ENCODE measurements around the gene WDR91.

Gene WDR91

DNA sequence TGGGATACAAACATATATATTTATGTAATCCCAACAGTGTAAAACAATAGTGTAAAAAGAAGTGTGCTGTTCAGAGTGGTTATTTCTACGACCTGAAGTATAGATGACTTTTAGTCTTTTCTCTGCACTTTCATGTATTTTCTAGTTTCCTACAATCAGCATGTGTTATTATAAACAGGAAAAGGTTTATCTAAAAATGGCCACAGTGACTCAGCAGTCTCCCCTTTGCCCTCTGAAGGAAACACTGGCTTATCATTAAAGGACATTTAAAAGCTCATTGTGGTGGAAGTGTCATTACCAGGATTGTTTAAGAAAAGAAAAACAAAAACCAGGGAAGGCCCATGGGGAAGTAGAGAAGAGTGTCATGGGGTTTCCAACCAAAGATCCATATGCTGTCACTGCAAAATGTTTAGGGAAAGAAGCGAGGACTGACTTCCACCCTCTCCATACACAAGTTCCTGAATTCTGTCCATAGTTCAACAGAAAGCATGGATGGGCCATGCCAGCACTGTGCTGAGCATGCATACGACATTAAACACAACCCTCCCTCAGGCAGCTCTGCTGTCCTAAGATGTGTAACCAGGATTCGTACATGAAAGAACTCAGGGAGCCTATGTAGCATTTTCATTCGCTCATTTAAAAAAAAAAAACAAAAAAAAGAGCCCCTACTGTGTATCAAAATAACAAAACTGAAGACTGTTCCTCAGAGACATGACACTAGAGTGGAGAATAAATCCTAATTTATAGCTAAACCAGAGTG lies 51.0 kb downstream of the WDR91 start:
- H3K27ac ChIP-seq (ENCODE audit: low read depth, low read length, poor library complexity, severe bottlenecking) = peak overlapping the region; percentile 80
- H3F3A ChIP-seq (ENCODE audit: insufficient read depth, low read length) = no peaks in the 10 kb centered on the region
- H3K27me3 ChIP-seq (ENCODE audit: insufficient read depth, low read length) = no peaks in the 10 kb centered on the region
- H3K9me3 ChIP-seq (ENCODE audit: low read length) = peaks cover 26% of the 10 kb centered on the region
- no peaks in the 10 kb centered on the region for H3K79me2 ChIP-seq (ENCODE audit: insufficient read depth, low read length)
- no peaks in the 10 kb centered on the region for H3K9me2 ChIP-seq (ENCODE audit: low read depth, low read length)
- TF ChIP-seq EZH2 (IDR thresholded peaks at IDR 0.05; ENCODE audit: borderline replicate concordance, low read length) = no peak
- TF ChIP-seq, protein P1, sequence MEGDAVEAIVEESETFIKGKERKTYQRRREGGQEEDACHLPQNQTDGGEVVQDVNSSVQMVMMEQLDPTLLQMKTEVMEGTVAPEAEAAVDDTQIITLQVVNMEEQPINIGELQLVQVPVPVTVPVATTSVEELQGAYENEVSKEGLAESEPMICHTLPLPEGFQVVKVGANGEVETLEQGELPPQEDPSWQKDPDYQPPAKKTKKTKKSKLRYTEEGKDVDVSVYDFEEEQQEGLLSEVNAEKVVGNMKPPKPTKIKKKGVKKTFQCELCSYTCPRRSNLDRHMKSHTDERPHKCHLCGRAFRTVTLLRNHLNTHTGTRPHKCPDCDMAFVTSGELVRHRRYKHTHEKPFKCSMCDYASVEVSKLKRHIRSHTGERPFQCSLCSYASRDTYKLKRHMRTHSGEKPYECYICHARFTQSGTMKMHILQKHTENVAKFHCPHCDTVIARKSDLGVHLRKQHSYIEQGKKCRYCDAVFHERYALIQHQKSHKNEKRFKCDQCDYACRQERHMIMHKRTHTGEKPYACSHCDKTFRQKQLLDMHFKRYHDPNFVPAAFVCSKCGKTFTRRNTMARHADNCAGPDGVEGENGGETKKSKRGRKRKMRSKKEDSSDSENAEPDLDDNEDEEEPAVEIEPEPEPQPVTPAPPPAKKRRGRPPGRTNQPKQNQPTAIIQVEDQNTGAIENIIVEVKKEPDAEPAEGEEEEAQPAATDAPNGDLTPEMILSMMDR (IDR thresholded peaks at IDR 0.05; ENCODE audit: low read length) = no peak
- H3K4me3 ChIP-seq (ENCODE audit: low read depth, low read length, poor library complexity, severe bottlenecking) = peak overlapping the region; percentile 15
- H3K9ac ChIP-seq (ENCODE audit: low read length) = peak overlapping the region; percentile 48
- no peak overlapping the region for H2AFZ ChIP-seq (ENCODE audit: low read length)
- peaks cover 62% of the 10 kb centered on the region for H3K36me3 ChIP-seq (ENCODE audit: insufficient read depth, low read length)
- H3K4me2 ChIP-seq (ENCODE audit: low read length) = peak overlapping the region; percentile 57
- H4K20me1 ChIP-seq (ENCODE audit: insufficient read depth, low read length) = no peaks in the 10 kb centered on the region
- peaks cover 24% of the 10 kb centered on the region for H3K4me1 ChIP-seq (ENCODE audit: insufficient read depth, low read length, severe bottlenecking)

DNA sequence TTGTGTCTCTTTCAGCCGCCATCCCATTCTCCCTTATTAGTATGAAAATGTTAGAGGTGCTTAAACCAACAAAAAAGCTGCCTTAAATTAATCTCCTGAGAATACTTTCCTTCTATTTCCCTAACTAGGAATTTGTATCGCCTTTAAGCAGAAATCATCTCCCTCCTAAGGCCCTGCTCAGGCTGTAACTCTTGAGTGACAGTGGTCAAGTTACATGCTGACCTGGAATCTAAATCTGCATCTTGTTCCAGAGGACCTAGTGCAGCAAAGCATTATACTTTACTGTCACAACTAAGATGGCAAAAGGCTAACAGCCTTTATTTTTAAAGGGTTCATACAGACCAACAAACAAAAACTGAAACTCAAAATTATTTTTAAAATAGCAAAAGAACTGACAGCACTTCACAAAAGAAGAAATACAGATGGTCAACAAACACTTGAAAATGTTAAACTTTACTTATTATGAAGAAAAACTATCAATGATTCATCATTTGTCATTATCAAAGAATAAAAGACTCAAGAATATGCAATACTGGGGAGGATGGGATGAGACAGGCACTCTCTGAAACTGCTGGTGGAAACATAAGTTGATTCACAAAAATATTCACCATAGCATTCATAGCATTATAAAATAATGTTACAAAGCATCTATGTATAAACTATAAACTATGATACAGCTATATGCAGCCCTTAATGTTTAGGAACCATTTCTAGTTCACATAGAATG lies 51.8 kb downstream of the WDR91 start:
- Histone ChIP-seq H3K4me2 (ENCODE audit: low read length) (peak overlapping the region; percentile 57; the same call in 1 of the 2 replicates), H3K79me2 (ENCODE audit: insufficient read depth, low read length) (no peaks in the 10 kb centered on the region), H2AFZ (ENCODE audit: low read length) (no peak overlapping the region), H3K4me3 (ENCODE audit: low read depth, low read length, poor library complexity, severe bottlenecking) (no peak overlapping the region), H3K4me1 (ENCODE audit: insufficient read depth, low read length, severe bottlenecking) (peaks cover 24% of the 10 kb centered on the region), H3F3A (ENCODE audit: insufficient read depth, low read length) (no peaks in the 10 kb centered on the region), H4K20me1 (ENCODE audit: insufficient read depth, low read length) (no peaks in the 10 kb centered on the region), H3K9ac (ENCODE audit: low read length) (peak overlapping the region; percentile 48; the same call in 1 of the 2 replicates), H3K27me3 (ENCODE audit: insufficient read depth, low read length) (no peaks in the 10 kb centered on the region), H3K36me3 (ENCODE audit: insufficient read depth, low read length) (peaks cover 54% of the 10 kb centered on the region), H3K27ac (ENCODE audit: low read depth, low read length, poor library complexity, severe bottlenecking) (peak overlapping the region; percentile 80), H3K9me2 (ENCODE audit: low read depth, low read length) (no peaks in the 10 kb centered on the region), H3K9me3 (ENCODE audit: low read length) (peaks cover 30% of the 10 kb centered on the region)
- TF ChIP-seq, protein P1 (IDR thresholded peaks at IDR 0.05; ENCODE audit: low read length) = no peak
- no peak for TF ChIP-seq EZH2 (IDR thresholded peaks at IDR 0.05; ENCODE audit: borderline replicate concordance, low read length)

DNA sequence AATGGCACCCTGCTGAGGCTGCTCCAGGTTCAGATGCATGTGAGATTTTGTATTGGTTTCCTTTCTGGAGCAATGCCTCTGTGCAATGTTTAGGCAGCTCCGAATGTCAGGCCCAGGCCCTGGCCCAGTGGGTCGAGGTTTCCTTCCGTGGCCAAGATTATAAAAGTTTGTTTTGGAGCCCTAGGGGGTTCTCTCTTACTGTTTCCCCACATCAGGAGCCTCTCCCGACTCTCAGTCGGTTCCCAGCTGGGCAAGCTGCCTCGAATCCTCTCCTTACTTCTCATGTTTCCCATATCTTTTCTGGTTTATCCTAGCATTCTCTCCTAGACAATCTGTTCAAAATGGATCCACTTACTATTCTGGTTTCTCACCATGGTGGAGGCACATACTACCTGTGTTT lies 52.5 kb downstream of the WDR91 start:
- TF ChIP-seq, protein P1 (IDR thresholded peaks at IDR 0.05; ENCODE audit: low read length) = no peak
- no peak for TF ChIP-seq EZH2 (IDR thresholded peaks at IDR 0.05; ENCODE audit: borderline replicate concordance, low read length)
- Histone ChIP-seq H3F3A (ENCODE audit: insufficient read depth, low read length) (no peaks in the 10 kb centered on the region), H3K27ac (ENCODE audit: low read depth, low read length, poor library complexity, severe bottlenecking) (no peak overlapping the region), H3K27me3 (ENCODE audit: insufficient read depth, low read length) (no peaks in the 10 kb centered on the region), H3K9ac (ENCODE audit: low read length) (no peak overlapping the region), H3K4me1 (ENCODE audit: insufficient read depth, low read length, severe bottlenecking) (peaks cover 24% of the 10 kb centered on the region), H3K4me2 (ENCODE audit: low read length) (no peak overlapping the region), H3K36me3 (ENCODE audit: insufficient read depth, low read length) (peaks cover 48% of the 10 kb centered on the region), H3K4me3 (ENCODE audit: low read depth, low read length, poor library complexity, severe bottlenecking) (no peak overlapping the region), H2AFZ (ENCODE audit: low read length) (no peak overlapping the region), H3K79me2 (ENCODE audit: insufficient read depth, low read length) (no peaks in the 10 kb centered on the region), H3K9me3 (ENCODE audit: low read length) (peaks cover 30% of the 10 kb centered on the region), H4K20me1 (ENCODE audit: insufficient read depth, low read length) (no peaks in the 10 kb centered on the region), H3K9me2 (ENCODE audit: low read depth, low read length) (no peaks in the 10 kb centered on the region)

Data from OCI-LY1 (cell line).